ENCODE measurements around the gene DAB1.

DNA sequence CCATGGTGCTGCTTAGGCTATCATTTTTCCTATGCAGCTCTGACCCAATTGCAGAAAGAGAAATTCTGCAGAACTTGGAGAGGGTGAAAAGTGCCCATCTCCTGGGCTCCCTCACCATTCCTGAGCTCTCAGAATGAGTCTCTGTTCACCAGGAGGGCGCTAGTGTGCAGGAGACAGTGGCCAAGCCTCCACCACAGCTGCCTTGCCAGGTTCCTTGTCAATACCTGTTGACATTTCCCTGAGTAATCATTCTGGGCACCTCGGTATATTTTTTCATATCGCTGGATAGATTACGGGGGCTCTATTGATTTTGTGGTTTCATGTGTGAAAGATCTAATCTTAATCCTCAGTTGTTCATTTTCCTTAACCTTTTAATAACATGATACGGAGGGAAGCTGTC lies 445.0 kb downstream of the DAB1 start:
- TF ChIP-seq, protein P1, sequence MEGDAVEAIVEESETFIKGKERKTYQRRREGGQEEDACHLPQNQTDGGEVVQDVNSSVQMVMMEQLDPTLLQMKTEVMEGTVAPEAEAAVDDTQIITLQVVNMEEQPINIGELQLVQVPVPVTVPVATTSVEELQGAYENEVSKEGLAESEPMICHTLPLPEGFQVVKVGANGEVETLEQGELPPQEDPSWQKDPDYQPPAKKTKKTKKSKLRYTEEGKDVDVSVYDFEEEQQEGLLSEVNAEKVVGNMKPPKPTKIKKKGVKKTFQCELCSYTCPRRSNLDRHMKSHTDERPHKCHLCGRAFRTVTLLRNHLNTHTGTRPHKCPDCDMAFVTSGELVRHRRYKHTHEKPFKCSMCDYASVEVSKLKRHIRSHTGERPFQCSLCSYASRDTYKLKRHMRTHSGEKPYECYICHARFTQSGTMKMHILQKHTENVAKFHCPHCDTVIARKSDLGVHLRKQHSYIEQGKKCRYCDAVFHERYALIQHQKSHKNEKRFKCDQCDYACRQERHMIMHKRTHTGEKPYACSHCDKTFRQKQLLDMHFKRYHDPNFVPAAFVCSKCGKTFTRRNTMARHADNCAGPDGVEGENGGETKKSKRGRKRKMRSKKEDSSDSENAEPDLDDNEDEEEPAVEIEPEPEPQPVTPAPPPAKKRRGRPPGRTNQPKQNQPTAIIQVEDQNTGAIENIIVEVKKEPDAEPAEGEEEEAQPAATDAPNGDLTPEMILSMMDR (IDR thresholded peaks at IDR 0.05; ENCODE audit: poor library complexity, severe bottlenecking), result no peak
- TF ChIP-seq POLR2AphosphoS5 (IDR thresholded peaks at IDR 0.05) (no peak), EP300 (conservative IDR thresholded peaks at IDR 0.05; ENCODE audit: poor library complexity, severe bottlenecking) (no peak), MXI1 (conservative IDR thresholded peaks at IDR 0.05; ENCODE audit: poor library complexity, severe bottlenecking) (no peak), EZH2 (IDR thresholded peaks at IDR 0.05; ENCODE audit: borderline replicate concordance, insufficient read depth, low read length, poor library complexity, severe bottlenecking) (no peak), RAD21 (conservative IDR thresholded peaks at IDR 0.05) (no peak)

All from neural cell (in vitro differentiated cells).